ENCODE results near the gene ARHGAP18. TPM values are rescaled to one million over a fixed set of nuclear protein-coding genes. Genes with fewer than 3 reads are reported as not detected.
"Not testable (repeated sequence)": the region's sequence is repeated elsewhere in the genome, so short reads cannot be mapped to it uniquely, and the experiment has no call there.

Gene ARHGAP18
- total RNA-seq, 1 donor from 2014 or later, result 3.9 TPM

DNA sequence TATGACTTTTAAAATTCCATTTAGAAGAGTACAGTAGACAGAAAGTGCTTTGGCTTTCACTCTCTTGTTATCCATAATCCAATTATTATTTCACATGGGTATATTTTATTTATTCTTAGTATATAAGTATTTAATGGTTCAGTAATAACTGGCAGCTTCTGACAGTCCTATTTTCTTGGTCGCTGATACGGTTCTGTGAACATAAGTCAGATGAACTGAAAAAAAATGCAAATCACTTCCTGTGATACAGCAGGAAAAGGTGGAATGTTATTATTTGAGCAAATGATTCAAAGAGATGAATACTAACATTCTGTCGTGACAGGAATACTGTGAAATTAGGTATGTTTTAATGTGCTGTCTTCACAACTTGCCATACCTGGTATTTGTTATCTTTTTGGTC is 132.3 kb downstream of the ARHGAP18 start:
- peaks cover 3% of the 10 kb centered on the region for H3K9me3 Mint-ChIP-seq
- Histone ChIP-seq H3K4me2 (no peak overlapping the region), H3K4me1 (no peaks in the 10 kb centered on the region), H3K27me3 (no peaks in the 10 kb centered on the region), H4K20me1 (ENCODE audit: low read depth) (no peaks in the 10 kb centered on the region), H3K79me2 (ENCODE audit: low read depth) (no peaks in the 10 kb centered on the region), H3F3A (ENCODE audit: low read depth) (no peaks in the 10 kb centered on the region), H3K36me3 (no peaks in the 10 kb centered on the region), H3K9me3 (ENCODE audit: low read depth) (no peaks in the 10 kb centered on the region), H3K27ac (no peak overlapping the region), H3K9ac (no peak overlapping the region), H2AFZ (replicated peaks) (no peak overlapping the region), H3K4me3 (no peak overlapping the region)
- TF ChIP-seq EZH2phosphoT487 (IDR thresholded peaks at IDR 0.05) (no peak), EZH2 (IDR thresholded peaks at IDR 0.05) (no peak)
- TF ChIP-seq, protein P1, sequence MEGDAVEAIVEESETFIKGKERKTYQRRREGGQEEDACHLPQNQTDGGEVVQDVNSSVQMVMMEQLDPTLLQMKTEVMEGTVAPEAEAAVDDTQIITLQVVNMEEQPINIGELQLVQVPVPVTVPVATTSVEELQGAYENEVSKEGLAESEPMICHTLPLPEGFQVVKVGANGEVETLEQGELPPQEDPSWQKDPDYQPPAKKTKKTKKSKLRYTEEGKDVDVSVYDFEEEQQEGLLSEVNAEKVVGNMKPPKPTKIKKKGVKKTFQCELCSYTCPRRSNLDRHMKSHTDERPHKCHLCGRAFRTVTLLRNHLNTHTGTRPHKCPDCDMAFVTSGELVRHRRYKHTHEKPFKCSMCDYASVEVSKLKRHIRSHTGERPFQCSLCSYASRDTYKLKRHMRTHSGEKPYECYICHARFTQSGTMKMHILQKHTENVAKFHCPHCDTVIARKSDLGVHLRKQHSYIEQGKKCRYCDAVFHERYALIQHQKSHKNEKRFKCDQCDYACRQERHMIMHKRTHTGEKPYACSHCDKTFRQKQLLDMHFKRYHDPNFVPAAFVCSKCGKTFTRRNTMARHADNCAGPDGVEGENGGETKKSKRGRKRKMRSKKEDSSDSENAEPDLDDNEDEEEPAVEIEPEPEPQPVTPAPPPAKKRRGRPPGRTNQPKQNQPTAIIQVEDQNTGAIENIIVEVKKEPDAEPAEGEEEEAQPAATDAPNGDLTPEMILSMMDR (IDR thresholded peaks at IDR 0.05), result no peak
- peaks cover 6% of the 10 kb centered on the region for H3K4me1 Mint-ChIP-seq
- peaks cover 2% of the 10 kb centered on the region for H3K36me3 Mint-ChIP-seq
- DNase-seq (ENCODE audit: low spot score), result no peak
- H3K27ac Mint-ChIP-seq, result no peak overlapping the region
- no peak overlapping the region for H3K4me3 Mint-ChIP-seq
- H3K27me3 Mint-ChIP-seq (ENCODE audit: insufficient read depth, low read depth), result peaks cover 5% of the 10 kb centered on the region

DNA sequence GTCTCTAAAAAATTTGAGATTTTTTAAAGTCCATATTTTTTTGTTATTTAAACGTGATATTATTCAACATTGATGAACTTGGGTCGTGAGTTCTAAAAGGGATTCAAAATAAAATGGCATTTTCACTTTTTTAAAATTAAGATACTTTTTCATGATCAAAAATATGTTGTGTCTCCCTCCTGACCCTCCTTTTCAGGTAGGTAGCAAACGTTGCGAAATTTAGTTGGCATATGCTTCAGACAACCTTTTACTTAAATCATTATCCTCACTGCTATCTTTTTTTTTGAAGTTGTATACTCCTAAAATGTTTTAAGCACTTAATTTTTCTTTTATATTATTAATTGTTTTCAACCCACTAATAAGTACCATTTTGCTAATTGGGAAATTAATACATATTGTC is 133.5 kb downstream of the ARHGAP18 start:
- Histone ChIP-seq H3K9me3 (ENCODE audit: low read depth) (no peaks in the 10 kb centered on the region), H3K4me2 (no peak overlapping the region), H3K36me3 (no peaks in the 10 kb centered on the region), H2AFZ (replicated peaks) (no peak overlapping the region), H3K4me1 (no peaks in the 10 kb centered on the region), H3K9ac (no peak overlapping the region), H3F3A (ENCODE audit: low read depth) (no peaks in the 10 kb centered on the region), H4K20me1 (ENCODE audit: low read depth) (no peaks in the 10 kb centered on the region), H3K4me3 (no peak overlapping the region), H3K27ac (no peak overlapping the region), H3K27me3 (no peaks in the 10 kb centered on the region), H3K79me2 (ENCODE audit: low read depth) (no peaks in the 10 kb centered on the region)
- TF ChIP-seq EZH2phosphoT487 (IDR thresholded peaks at IDR 0.05) (no peak), EZH2 (IDR thresholded peaks at IDR 0.05) (no peak)
- TF ChIP-seq, protein P1 (IDR thresholded peaks at IDR 0.05), result no peak
- no peak for DNase-seq (ENCODE audit: low spot score)
- Mint-ChIP-seq H3K27me3 (ENCODE audit: insufficient read depth, low read depth) (peaks cover 5% of the 10 kb centered on the region), H3K4me1 (peaks cover 6% of the 10 kb centered on the region), H3K36me3 (peaks cover 4% of the 10 kb centered on the region), H3K27ac (no peak overlapping the region), H3K9me3 (peaks cover 12% of the 10 kb centered on the region), H3K4me3 (no peak overlapping the region)

DNA sequence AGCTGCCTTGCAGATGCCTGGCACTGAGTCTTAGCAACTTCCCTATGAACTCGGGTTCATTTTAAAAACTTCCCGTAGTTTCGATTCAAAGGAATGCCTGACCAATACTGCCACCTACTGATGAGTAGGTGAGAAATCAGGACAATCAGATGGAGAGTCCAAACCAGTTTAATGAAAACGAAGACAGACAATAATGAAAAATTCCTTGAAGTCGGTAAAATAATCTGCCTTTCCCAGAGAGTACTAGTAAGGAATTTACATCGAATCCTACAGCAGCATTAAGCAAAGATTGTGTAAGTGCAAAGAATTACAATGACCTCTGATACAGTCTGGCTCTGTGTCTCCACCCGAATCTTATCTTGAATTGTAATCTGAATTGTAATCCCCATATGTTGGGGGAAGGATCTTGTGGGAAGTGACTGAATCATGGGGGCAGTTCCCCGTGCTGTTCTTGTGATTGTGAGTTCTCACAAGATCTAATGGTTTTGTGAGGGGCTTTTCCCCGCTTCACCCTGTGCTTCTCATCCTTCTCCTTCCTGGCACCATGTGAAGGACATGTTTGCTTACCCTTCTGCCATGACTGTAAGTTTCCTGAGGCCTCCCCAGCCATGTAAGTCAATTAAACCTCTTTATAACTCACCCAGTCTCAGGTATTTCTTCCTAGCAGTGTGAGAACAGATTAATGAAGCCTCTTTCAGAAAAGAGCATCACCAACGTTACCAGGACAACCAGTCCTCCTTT is 134.4 kb downstream of the ARHGAP18 start:
- peak; percentile 54 for DNase-seq (ENCODE audit: low spot score)
- Histone ChIP-seq H3F3A (ENCODE audit: low read depth) (no peaks in the 10 kb centered on the region), H3K27me3 (no peaks in the 10 kb centered on the region), H3K4me1 (no peaks in the 10 kb centered on the region), H3K36me3 (no peaks in the 10 kb centered on the region), H3K27ac (no peak overlapping the region), H4K20me1 (ENCODE audit: low read depth) (no peaks in the 10 kb centered on the region), H3K4me2 (no peak overlapping the region), H3K4me3 (no peak overlapping the region), H3K9me3 (ENCODE audit: low read depth) (no peaks in the 10 kb centered on the region), H2AFZ (replicated peaks) (no peak overlapping the region), H3K79me2 (ENCODE audit: low read depth) (no peaks in the 10 kb centered on the region), H3K9ac (no peak overlapping the region)
- TF ChIP-seq EZH2 (IDR thresholded peaks at IDR 0.05) (no peak), EZH2phosphoT487 (IDR thresholded peaks at IDR 0.05) (no peak)
- TF ChIP-seq, protein P1 (IDR thresholded peaks at IDR 0.05), result peak; percentile 79
- H3K9me3 Mint-ChIP-seq, result peaks cover 16% of the 10 kb centered on the region
- H3K27me3 Mint-ChIP-seq (ENCODE audit: insufficient read depth, low read depth), result peaks cover 5% of the 10 kb centered on the region
- peaks cover 4% of the 10 kb centered on the region for H3K36me3 Mint-ChIP-seq
- H3K4me1 Mint-ChIP-seq, result peaks cover 6% of the 10 kb centered on the region
- H3K27ac Mint-ChIP-seq, result peak overlapping the region; percentile 6
- no peak overlapping the region for H3K4me3 Mint-ChIP-seq

DNA sequence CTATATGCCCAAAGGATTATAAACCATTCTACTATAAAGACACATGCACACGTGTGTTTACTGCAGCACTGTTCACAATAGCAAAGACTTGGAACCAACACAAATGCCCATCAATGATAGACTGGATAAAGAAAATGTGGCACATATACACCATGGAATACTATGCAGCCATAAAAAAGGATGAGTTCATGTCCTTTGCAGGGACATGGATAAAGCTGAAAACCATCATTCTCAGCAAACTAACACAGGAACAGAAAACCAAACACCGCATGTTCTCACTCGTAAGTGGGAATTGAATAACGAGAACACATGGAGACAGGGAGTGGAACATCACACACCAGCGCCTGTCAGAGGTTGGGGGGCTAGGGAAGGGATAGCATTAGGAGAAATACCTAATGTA is 135.4 kb downstream of the ARHGAP18 start:
- H3K36me3 Mint-ChIP-seq; H3K27ac Mint-ChIP-seq; H3K36me3 ChIP-seq; H3K4me1 Mint-ChIP-seq; DNase-seq (ENCODE audit: low spot score); H3K27ac ChIP-seq; H3F3A ChIP-seq (ENCODE audit: low read depth); H3K9me3 ChIP-seq (ENCODE audit: low read depth); H3K4me2 ChIP-seq; H2AFZ ChIP-seq (replicated peaks); H4K20me1 ChIP-seq (ENCODE audit: low read depth); H3K27me3 ChIP-seq; H3K4me3 Mint-ChIP-seq; H3K4me3 ChIP-seq; H3K4me1 ChIP-seq; H3K27me3 Mint-ChIP-seq (ENCODE audit: insufficient read depth, low read depth); H3K9ac ChIP-seq; H3K79me2 ChIP-seq (ENCODE audit: low read depth): not testable (repeated sequence)
- H3K9me3 Mint-ChIP-seq, result peaks cover 25% of the 10 kb centered on the region

DNA sequence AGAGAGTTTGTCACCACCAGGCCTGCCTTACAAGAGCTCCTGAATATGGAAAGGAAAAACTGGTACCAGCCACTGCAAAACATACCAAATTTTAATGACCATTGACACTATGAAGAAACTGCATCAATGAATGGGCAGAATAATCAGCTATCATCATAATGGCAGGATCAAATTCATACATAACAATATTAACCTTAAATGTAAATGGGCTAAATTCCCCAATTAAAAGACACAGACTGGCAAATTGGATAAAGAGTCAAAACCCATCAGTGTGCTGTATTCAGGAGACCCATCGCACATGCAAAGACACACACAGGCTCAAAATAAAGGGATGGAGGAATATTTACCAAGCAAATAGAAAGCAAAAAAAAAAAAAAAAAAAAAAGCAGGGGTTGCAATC is 139.0 kb downstream of the ARHGAP18 start:
- H3K4me1 ChIP-seq; H4K20me1 ChIP-seq (ENCODE audit: low read depth); DNase-seq (ENCODE audit: low spot score); H3K36me3 Mint-ChIP-seq; H3K27ac Mint-ChIP-seq; H3K4me1 Mint-ChIP-seq; H3K79me2 ChIP-seq (ENCODE audit: low read depth); H3K9me3 ChIP-seq (ENCODE audit: low read depth); H3F3A ChIP-seq (ENCODE audit: low read depth); H3K27ac ChIP-seq; H2AFZ ChIP-seq (replicated peaks); H3K4me2 ChIP-seq; H3K36me3 ChIP-seq; H3K9ac ChIP-seq; H3K27me3 Mint-ChIP-seq (ENCODE audit: insufficient read depth, low read depth); H3K4me3 Mint-ChIP-seq; H3K27me3 ChIP-seq; H3K4me3 ChIP-seq: not testable (repeated sequence)
- H3K9me3 Mint-ChIP-seq, result peaks cover 26% of the 10 kb centered on the region

Data from neural progenitor cell (in vitro differentiated cells).